ENCODE data around the gene TPPP2.

The TPPP2 gene

GRCh38 chr14:21055432-21056117 lies 25.6 kb downstream of the TPPP2 start:
- ATAC-seq: no peak
- TF ChIP-seq ZNF8 (CRISPR knock-in tag; IDR thresholded peaks at IDR 0.05): no peak
- TF ChIP-seq ESRRG (CRISPR knock-in tag; IDR thresholded peaks at IDR 0.05): no peak

- no peak for TF ChIP-seq ESRRG (CRISPR knock-in tag; IDR thresholded peaks at IDR 0.05)
- no peak for TF ChIP-seq ZNF8 (CRISPR knock-in tag; IDR thresholded peaks at IDR 0.05)
- TF ChIP-seq ZFP30 (CRISPR knock-in tag; IDR thresholded peaks at IDR 0.05): no peak
- TF ChIP-seq GLIS3 (CRISPR knock-in tag; IDR thresholded peaks at IDR 0.05): no peak
- TF ChIP-seq CSDC2 (CRISPR knock-in tag; IDR thresholded peaks at IDR 0.05): no peak
- TF ChIP-seq PPARA (CRISPR knock-in tag; IDR thresholded peaks at IDR 0.05; ENCODE audit: borderline replicate concordance): no peak
- ATAC-seq: no peak
Observed at GRCh38 chr14:21056520-21057163, 26.6 kb downstream of the TPPP2 start.

- no peak for ATAC-seq
- no peak for TF ChIP-seq TCF4 (CRISPR knock-in tag; IDR thresholded peaks at IDR 0.05; ENCODE audit: borderline replicate concordance)
- no peak for TF ChIP-seq ZC3H10 (CRISPR knock-in tag; IDR thresholded peaks at IDR 0.05)
- no peak for TF ChIP-seq CSDC2 (CRISPR knock-in tag; IDR thresholded peaks at IDR 0.05)
- no peak for TF ChIP-seq CREB5 (CRISPR knock-in tag; IDR thresholded peaks at IDR 0.05; ENCODE audit: low read depth)
- no peak for TF ChIP-seq CSRNP3 (CRISPR knock-in tag; IDR thresholded peaks at IDR 0.05)
- TF ChIP-seq GLIS3 (CRISPR knock-in tag; IDR thresholded peaks at IDR 0.05): no peak
- no peak for TF ChIP-seq ZFP30 (CRISPR knock-in tag; IDR thresholded peaks at IDR 0.05)
- no peak for TF ChIP-seq ISL1 (CRISPR knock-in tag; IDR thresholded peaks at IDR 0.05)
- TF ChIP-seq PATZ1 (CRISPR knock-in tag; IDR thresholded peaks at IDR 0.05; ENCODE audit: borderline replicate concordance): no peak
- no peak for TF ChIP-seq ARNTL (CRISPR knock-in tag; IDR thresholded peaks at IDR 0.05; ENCODE audit: borderline replicate concordance, low read depth)
- TF ChIP-seq RARB (CRISPR knock-in tag; IDR thresholded peaks at IDR 0.05): no peak
- no peak for TF ChIP-seq TSHZ2 (CRISPR knock-in tag; IDR thresholded peaks at IDR 0.05)
- TF ChIP-seq ZNF8 (CRISPR knock-in tag; IDR thresholded peaks at IDR 0.05): no peak
- no peak for TF ChIP-seq ESRRG (CRISPR knock-in tag; IDR thresholded peaks at IDR 0.05)
- no peak for TF ChIP-seq OSR1 (CRISPR knock-in tag; IDR thresholded peaks at IDR 0.05)
- no peak for TF ChIP-seq ZNF565 (CRISPR knock-in tag; conservative IDR thresholded peaks at IDR 0.05; ENCODE audit: low read depth)
- TF ChIP-seq SNAI2 (CRISPR knock-in tag; IDR thresholded peaks at IDR 0.05): no peak
- no peak for TF ChIP-seq PPARA (CRISPR knock-in tag; IDR thresholded peaks at IDR 0.05; ENCODE audit: borderline replicate concordance)
- TF ChIP-seq ZFP3 (CRISPR knock-in tag; IDR thresholded peaks at IDR 0.05): no peak
Observed at GRCh38 chr14:21057803-21058675, 28.0 kb downstream of the TPPP2 start, which contains the start of gene RNASE8. TSS of gene RNASE8 (plus strand) at chr14:21057822. CDS start at chr14:21057893, 71 bp downstream.

All from SK-N-SH treated with all-trans-retinoic acid at 6 μM for 48 hours (cell line).